GM18499 (cell line): ENCODE results near the gene SLC2A14.

Experiments
- ATAC-seq: cut with Tn5 transposase; IDR thresholded peaks from one replicate; pipeline ENCODE4 v1.9.1; 2021; ENCODE audit warnings: moderate number of reproducible peaks; ENCODE audit not compliant: insufficient read depth, unreplicated experiment

The SLC2A14 gene

GRCh38 chr12:7782055-7782454 is 90.7 kb downstream of the SLC2A14 start:
- no peak for ATAC-seq

- ATAC-seq: no peak
Measured at GRCh38 chr12:7781274-7781673, 91.4 kb downstream of the SLC2A14 start.

GRCh38 chr12:7769999-7770398 is 102.7 kb downstream of the SLC2A14 start:
- no peak for ATAC-seq
